Activated T-helper 17 cell treated with anti-CD3 and anti-CD28 coated beads, Interleukin-2, amount 50 U/mL, for 72 hours (primary cell): ENCODE results near the gene OXNAD1. TPM values are rescaled to one million over a fixed set of nuclear protein-coding genes. Genes with fewer than 3 reads are reported as not detected.

Experiments used
- ATAC-seq: fragments of 150-1000 bp; cut with Tn5 transposase; replicated peaks from 2 replicates; pipeline ENCODE4 v1.10.0; 2021; ENCODE audit warnings: mild to moderate bottlenecking, moderate library complexity
- H3K27ac Mint-ChIP-seq: one replicate; pipeline ENCODE4 v1.8.0; 2022; ENCODE audit warnings: mixed read lengths
- H3K27me3 Mint-ChIP-seq: one replicate; pipeline ENCODE4 v1.8.0; 2022; ENCODE audit warnings: mixed read lengths
- H3K36me3 Mint-ChIP-seq: one replicate; pipeline ENCODE4 v1.8.0; 2022; ENCODE audit warnings: low read depth, mild to moderate bottlenecking, mixed read lengths
- H3K4me1 Mint-ChIP-seq: one replicate; pipeline ENCODE4 v1.8.0; 2022; ENCODE audit warnings: mixed read lengths
- H3K4me3 Mint-ChIP-seq: one replicate; pipeline ENCODE4 v1.8.0; 2022; ENCODE audit warnings: mild to moderate bottlenecking, mixed read lengths
- H3K9me3 Mint-ChIP-seq: one replicate; pipeline ENCODE4 v1.8.0; 2022; ENCODE audit warnings: mixed read lengths
- total RNA-seq, 2 donors: library from RNA; stranded (reverse); gene quantifications; one replicate each; pipeline ENCODE4 v1.2.3, GENCODE V29; 2022

Gene OXNAD1
- total RNA-seq, 2 donors from 2014 or later: 31.4 to 32.4 TPM

DNA sequence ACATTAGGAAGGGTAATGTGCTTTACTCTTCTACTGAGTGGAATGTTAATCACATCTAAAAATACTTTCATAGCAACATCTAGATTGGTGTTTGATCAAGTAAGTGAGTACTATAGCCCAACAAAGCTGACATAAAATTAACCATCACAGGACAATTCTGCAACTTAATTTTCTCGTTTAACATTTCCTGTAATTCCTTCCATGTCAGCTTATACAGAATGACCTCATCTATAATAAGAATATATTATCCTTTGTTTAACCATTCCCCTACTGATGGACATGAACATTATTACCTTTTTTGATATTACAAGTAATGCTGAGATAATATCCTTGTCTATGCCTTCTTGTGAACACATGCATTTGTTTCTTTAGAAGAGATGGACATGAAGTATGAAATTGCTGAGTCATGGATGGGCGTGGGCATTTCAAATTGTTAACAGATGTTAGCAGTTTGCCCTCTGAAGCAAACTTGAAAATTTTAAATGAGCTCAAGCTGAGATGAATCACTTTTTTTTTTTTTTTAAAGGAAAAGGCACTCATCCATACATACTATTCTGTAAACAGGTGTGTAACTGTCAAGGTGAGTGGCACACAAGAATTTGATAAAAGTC is 85.1 kb downstream of the OXNAD1 start:
- no peak overlapping the region for H3K4me3 Mint-ChIP-seq
- no peaks in the 10 kb centered on the region for H3K9me3 Mint-ChIP-seq
- no peaks in the 10 kb centered on the region for H3K27me3 Mint-ChIP-seq
- H3K4me1 Mint-ChIP-seq: peaks cover 33% of the 10 kb centered on the region
- peaks cover 100% of the 10 kb centered on the region for H3K36me3 Mint-ChIP-seq
- H3K27ac Mint-ChIP-seq: peak overlapping the region; percentile 73
- no peak for ATAC-seq

DNA sequence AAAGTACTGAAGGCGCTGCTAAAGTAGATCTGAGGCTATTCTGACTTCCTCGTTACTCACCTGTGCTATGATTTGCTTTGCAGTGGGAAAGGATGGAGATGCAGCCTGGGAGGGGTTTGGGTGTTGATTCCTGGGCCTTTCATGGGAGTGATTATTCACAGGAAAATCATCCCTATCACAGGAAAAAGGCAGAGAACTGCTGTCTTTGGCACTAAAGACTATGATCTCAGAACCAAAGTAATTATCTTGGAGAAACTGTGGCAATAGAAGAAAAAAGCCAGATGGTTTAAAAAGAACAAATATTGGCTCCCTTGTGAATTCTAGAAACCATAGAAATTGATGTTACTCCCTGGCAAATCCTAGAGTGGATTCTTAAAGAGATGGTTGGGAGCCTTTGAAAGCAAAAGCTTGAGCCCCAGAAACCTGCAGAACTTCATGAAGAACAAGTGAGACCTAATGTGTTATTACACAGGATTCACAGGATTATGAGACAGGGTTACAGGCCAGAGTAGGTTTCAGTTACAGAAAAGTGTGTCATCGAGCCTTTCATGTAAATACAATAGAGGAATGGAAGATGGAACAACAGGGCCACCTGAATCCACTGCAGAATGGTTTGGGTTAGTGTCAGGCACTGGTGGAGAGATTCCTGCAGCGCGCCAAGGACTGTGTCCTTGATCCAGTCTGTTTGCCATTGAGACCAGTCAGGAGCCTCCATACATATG is 85.7 kb downstream of the OXNAD1 start:
- Mint-ChIP-seq H3K27ac (peak overlapping the region; percentile 73), H3K4me1 (peaks cover 32% of the 10 kb centered on the region), H3K4me3 (no peak overlapping the region), H3K27me3 (no peaks in the 10 kb centered on the region), H3K36me3 (peaks cover 100% of the 10 kb centered on the region), H3K9me3 (no peaks in the 10 kb centered on the region)
- peak; percentile 55 for ATAC-seq

DNA sequence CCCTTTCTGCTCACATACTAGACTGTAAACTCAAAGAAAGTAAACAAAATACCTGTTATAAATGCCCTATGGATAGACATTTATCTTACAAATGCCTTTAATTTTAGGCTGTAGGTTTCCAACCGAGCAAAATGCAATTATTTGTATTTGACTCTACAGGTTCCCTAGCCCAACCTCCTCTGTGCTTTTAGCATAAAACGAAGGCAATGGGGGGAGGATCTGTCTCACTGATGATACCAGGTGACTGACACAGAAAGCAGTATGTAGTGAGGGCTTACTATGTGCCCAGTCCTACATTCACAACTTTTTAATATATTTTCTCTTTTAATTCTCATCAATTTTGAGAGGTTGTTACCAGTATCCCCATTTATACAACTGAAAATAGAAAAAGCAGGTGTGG is 87.4 kb downstream of the OXNAD1 start:
- H3K4me1 Mint-ChIP-seq: peaks cover 28% of the 10 kb centered on the region
- H3K9me3 Mint-ChIP-seq: no peaks in the 10 kb centered on the region
- ATAC-seq: no peak
- H3K36me3 Mint-ChIP-seq: peaks cover 100% of the 10 kb centered on the region
- peak overlapping the region; percentile 73 for H3K27ac Mint-ChIP-seq
- H3K27me3 Mint-ChIP-seq: no peaks in the 10 kb centered on the region
- no peak overlapping the region for H3K4me3 Mint-ChIP-seq

DNA sequence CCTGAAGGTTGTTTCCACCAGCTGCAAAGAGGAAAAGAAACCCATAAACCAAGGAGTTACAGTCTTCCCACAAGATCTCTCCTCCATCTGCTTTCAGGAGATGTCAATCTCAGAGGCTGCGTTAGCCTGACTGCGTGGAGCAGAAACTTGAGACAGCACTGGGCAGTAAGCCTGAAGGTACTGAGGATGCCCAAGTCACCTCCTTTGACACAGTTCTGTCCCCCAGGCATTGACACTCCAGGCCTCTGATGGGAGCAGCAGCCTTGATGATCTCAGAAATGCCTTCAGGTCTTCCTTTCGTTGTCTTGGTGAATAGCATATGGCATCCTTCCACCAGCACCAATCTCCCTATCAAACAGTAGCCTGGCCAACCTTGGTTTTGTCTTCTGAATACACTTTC is 89.3 kb downstream of the OXNAD1 start:
- peaks cover 34% of the 10 kb centered on the region for H3K4me1 Mint-ChIP-seq
- no peak for ATAC-seq
- peak overlapping the region; percentile 73 for H3K27ac Mint-ChIP-seq
- no peak overlapping the region for H3K4me3 Mint-ChIP-seq
- no peaks in the 10 kb centered on the region for H3K9me3 Mint-ChIP-seq
- H3K27me3 Mint-ChIP-seq: no peaks in the 10 kb centered on the region
- peaks cover 100% of the 10 kb centered on the region for H3K36me3 Mint-ChIP-seq

Other genes starting within 250 kb of the OXNAD1 start
- under 1 TPM in 1 of 2 donors, not detected in 1; 0.22 TPM for gene GALNT15, start 90.5 kb upstream of the OXNAD1 start, total RNA-seq
- 10 to 100 TPM; 10.0 to 22.5 TPM for gene DPH3, start 269 bp upstream of the OXNAD1 start, total RNA-seq
- gene RFTN1, start 248.5 kb downstream of the OXNAD1 start, total RNA-seq: 100 to 1,000 TPM; 112 to 139 TPM